Gastrocnemius medialis (tissue), 4 donors: Measurements from ENCODE around the gene CACNA1F.

ENCODE experiments used
- POLR2A ChIP-seq, 2 donors: fragments of 450-650 bp; IDR thresholded peaks; one replicate each; pipeline ENCODE4 v1.6.1; 2017; ENCODE audit warnings: antibody characterized with exemption in 2 of 2, mild to moderate bottlenecking in 2 of 2, moderate library complexity in 2 of 2
- TF ChIP-seq, protein P1 (sequence below), 5 experiments: fragments of 450-650 bp in 3 of 5; fragments of 200-600 bp in 2 of 5; sonication (generic) in 2 of 5; IDR thresholded peaks in 4 of 5; conservative IDR thresholded peaks in 1 of 5; 1 replicate in 4 of 5; 2 replicates in 1 of 5; pipeline ENCODE4 v1.5.1; 2016 to 2019; ENCODE audit warnings: antibody characterized with exemption in 5 of 5, mild to moderate bottlenecking in 3 of 5, moderate library complexity in 3 of 5

- TF ChIP-seq, protein P1, sequence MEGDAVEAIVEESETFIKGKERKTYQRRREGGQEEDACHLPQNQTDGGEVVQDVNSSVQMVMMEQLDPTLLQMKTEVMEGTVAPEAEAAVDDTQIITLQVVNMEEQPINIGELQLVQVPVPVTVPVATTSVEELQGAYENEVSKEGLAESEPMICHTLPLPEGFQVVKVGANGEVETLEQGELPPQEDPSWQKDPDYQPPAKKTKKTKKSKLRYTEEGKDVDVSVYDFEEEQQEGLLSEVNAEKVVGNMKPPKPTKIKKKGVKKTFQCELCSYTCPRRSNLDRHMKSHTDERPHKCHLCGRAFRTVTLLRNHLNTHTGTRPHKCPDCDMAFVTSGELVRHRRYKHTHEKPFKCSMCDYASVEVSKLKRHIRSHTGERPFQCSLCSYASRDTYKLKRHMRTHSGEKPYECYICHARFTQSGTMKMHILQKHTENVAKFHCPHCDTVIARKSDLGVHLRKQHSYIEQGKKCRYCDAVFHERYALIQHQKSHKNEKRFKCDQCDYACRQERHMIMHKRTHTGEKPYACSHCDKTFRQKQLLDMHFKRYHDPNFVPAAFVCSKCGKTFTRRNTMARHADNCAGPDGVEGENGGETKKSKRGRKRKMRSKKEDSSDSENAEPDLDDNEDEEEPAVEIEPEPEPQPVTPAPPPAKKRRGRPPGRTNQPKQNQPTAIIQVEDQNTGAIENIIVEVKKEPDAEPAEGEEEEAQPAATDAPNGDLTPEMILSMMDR (IDR thresholded peaks at IDR 0.05 in 4 of 5, conservative IDR thresholded peaks at IDR 0.05 in 1 of 5): no peak
- no peak for TF ChIP-seq POLR2A (IDR thresholded peaks at IDR 0.05)
Measured at GRCh38 chrX:49233176-49233575, at the start of gene CACNA1F.
